ENCODE data around the gene ACO2.
"Not testable (repeated sequence)": the region's sequence is repeated elsewhere in the genome, so short reads cannot be mapped to it uniquely, and the experiment has no call there.

ACO2 gene

DNA sequence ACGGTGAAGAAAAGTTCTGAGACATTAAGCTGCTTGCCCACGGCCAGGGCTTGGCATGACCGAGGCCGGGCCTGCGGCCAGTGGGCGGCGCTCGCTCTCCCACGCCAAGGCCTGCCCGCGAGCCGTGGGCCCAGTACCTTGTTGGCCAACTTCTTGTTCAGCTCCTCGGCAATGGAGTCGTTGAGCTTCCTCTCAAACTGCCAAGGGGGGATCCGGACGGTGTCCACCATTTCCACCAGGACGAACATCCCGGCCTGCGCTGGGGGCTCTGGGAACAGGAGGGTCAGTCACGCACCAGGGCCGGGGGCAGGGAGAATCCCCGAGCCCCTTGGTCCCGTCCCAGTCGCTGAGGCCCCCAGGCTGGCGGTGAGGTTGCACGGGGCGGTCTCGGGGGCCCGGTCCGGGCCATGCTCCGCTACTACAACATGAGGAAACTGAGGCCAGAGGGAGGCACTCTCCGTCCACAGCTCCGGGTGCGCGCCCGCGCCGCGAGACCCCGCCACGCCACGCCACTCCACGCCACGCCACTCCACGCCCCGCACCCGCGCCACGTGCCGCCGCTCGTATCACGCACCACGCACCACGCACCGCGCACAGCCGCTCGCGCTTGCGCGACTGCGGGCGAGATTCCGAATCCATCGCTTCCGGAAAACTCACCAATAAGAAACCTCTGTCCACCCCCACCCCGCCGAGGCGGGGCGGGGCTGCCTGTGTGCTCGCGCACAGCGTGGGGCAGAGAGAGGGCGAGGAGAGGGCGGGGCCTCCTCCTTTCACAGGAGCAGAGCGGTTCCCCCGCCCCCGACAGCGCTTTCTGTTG, 75.1 kb downstream of the ACO2 start, which contains the start of gene POLR3H:
POLR3H (minus strand) TSS at position 617 of the 817 bp plus-strand sequence; CDS start at position 248, 369 bp downstream.
- DNase-seq, result peak; percentile 98

DNA sequence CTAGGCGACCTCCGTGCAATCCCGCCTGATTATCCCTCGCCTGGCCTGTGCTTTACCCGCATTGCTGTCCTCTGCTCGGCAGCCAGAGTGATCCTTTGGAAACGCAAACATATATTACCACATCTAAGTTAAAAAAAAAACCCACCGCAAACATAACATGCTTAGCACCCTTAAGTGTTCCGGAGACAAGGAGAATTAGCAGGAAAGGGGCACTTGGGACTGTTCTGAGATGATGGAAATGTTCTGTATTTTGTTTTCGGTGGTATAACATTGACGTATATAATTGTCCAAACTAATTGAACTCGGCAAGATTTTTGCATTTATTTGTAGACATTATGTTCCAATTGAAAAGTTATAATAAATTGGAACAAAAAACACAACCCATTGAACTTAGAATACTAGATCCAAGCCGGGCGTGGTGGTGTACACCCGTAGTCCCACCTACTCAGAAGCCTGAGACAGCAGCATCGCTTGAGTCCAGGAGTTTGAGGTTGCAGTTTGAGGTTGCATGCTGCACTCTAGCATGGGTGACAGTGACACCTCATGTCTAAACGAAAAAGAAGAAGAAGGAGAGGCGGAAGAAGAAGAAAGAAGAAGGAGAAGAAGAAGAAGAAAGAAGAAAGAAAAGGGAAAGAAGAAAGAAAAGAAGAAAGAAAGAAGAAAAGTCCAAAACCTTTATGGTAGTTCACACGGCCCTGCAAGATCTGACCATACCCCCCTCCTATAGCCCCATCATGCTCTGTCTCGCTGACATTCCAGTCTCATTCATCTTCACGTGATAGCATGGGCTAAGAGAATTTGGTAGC, 76.0 kb downstream of the ACO2 start:
- no peak for DNase-seq

DNA sequence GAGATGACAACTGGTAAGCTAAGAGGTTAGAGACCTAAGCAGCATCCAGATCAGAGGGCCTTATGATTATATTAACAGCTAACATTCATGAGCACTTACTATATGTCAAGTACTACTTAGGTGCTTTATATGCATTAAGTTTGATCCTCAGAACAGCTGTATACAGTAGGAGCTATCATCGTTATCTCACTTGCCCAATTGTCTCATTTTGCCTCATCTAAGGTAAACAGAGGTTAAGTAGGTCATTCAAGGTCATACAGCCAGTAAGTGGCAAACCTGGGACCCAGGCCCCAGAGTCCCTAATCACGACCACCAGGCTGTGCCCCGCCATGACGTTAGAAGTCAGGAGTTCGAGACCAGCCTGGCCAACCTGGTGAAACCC, 79.9 kb downstream of the ACO2 start:
- DNase-seq, result no peak

DNA sequence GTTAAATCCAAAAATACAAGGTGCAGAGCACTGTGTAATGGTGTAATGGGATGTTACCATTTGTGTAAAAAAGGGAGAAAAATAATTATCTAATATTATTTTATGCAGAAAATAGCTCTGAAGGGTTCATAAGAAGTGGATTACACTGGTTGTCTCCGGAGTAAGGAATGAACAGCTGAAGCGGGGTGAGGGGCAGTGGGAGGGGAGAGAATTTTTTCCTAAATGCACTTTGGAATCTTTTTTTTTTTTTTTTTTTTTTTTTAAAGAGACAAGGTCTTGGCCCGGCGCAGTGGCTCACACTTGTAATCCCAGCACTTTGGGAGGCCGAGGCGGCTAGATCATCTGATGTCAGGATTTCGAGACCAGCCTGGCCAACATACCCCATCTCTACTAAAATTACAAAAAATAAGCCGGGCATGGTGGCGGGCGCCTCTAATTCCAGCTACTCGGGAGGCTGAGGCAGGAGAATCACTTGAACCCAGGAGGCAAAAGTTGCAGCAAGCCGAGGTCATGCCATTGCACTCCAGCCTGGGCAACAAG, 82.1 kb downstream of the ACO2 start:
- DNase-seq, result no peak

DNA sequence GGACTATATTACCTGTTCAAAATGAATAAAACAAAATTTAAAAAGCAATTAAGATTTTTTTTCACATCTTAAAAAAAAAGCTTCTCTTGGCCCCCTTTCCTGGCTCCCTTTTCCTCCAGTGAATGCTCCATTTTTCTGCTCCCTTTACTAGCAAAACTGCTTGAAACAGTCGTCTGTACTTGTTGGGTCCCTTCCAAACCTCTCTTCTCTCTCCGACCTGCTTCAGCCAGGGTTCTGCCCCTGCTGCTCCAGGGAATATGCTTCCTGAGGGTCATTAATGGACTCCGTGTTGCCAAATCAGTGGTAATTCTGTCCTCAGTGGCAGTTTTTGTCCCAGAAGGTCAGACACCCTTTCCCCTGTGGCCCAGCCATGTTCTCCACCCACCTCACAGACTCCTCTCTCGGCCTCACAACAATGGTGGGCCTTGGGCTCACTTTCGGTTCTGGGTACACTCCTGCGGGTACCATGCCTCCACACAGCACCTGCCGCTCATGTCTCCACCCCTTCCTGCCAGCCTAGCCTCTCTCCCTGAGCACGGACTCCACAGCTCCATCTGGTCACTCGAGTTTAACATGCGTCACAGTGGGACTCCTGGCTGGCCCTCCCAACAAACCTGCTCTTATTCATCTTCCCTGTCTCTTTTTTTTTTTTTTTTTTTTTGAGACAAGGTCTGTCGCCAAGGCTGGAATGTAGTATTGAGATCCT, 83.1 kb downstream of the ACO2 start:
- DNase-seq, result no peak

DNA sequence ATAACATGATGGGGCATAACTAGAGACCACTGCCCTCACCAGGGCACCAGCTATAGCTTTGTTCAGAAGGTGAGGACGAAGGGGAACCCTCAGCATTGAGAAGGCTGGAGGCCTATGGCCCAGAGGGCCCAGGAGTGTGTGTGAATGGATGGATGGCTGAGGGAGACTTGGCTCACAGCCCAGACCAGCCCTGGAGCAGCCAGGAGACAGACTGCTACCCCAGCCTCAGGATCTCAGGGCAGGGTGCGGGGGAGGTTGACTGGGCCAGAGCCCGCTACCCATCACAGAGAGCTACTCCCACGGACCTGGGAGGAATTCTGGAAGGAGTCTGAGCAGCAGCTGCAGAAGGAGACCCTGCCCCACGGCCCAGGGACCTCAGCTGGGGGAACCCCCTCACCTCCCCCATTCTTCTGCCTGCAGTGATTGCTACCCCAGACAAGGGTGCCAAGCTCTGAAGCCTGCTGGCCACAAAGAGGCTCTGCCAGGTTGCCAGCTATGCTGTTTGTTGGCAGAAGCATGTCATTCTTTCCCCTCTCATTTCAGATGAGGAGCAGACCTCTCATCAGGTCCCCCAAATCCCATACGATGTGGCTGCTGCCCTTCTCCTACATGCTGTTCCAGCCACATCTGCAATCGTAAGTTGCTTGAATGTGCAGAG, 86.5 kb downstream of the ACO2 start:
- no peak for DNase-seq

DNA sequence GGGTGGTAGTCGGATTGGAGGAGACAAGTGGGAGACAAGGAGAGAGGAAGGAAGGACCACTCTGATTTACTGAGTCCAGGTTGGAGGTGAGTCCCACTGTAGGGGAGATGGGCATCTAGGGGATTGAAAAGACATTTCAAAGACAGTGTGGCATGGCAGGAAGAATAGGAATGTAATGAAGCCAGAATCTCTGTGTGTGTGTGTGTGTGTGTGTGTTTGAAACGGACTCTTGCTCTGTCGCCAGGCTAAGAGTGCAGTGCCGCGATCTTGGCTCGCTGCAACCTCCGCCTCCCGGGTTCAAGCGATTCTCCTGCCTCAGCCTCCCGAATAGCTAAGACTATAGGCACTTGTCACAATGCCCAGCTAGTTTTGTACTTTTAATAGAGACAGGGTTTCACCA, 87.6 kb downstream of the ACO2 start:
- no peak for DNase-seq

DNA sequence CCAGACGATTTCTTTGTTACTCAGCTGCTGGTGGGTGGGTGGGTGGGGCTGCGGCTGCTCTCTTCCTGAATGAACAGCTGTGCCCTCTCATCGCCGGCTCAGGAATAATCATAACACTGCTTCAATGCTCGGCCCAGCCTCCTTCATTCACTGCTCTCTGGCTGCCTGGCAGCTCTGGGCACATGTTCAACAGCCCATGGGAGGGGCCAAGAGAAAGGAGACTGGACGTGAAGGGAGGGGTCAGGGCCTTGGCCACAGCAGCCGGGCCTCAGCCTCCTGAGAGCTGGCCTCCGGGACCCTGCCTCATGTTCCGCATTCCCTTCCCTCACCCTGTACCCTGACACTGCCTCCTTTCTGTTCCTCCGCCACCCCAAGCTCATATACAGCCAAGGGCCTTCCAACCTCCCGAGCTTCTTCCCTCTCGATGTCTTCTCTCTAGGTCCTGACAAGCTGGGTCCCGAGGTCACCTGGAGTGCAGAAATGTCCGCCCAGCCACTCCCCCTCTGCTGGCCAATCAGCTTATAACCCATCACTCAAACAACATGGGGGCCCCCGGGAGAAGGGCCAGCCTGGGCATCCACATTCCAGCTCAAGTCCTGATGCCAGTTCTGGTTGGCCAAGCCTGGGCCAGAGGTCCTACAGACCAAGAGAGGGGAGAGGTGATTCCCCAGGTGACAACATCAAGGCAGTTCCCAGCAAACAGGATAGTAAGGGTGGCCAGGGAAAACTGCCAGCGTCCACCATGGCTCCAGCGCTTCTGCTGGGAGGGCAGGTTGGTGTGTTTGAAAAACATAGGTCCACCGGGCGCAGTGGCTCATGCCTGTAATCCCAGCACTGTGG, 88.7 kb downstream of the ACO2 start:
- no peak for DNase-seq

DNA sequence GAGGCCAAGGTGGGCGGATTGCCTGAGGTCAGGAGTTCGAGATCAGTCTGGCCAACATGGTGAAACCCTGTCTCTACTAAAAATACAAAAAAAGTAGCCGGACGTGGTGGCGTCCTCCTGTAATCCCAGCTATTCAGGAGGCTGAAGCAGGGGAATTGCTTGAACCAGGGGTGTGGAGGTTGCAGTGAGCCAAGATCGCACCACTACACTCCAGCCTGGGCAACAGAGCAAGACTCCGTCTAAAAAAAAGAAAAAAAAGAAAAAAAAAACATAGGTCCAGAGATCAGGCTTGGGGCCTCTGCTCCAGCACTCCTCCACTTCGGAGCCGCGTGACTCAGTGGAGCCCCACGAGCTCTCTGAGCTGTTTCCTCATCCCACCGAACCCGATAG, 89.3 kb downstream of the ACO2 start:
- DNase-seq, result not testable (repeated sequence)

DNA sequence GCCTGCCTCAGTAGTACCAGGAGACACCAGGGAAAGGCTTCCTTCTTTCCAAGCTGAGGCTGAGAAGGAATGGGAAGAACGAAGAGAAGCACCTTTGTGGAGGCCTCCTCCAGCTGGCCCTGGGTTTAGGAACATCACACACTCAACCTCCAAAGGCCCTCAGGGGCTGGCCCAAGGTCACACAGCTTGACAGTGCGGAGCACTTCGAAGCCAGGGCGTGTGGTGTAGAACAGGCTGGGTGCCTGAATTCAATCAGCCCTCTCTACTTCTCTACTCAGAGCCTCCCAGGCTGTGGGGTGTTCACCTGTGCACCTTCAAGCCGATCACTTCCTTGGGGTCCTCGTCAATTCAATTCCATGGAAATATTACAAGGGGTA, 91.2 kb downstream of the ACO2 start:
- DNase-seq, result no peak

DNA sequence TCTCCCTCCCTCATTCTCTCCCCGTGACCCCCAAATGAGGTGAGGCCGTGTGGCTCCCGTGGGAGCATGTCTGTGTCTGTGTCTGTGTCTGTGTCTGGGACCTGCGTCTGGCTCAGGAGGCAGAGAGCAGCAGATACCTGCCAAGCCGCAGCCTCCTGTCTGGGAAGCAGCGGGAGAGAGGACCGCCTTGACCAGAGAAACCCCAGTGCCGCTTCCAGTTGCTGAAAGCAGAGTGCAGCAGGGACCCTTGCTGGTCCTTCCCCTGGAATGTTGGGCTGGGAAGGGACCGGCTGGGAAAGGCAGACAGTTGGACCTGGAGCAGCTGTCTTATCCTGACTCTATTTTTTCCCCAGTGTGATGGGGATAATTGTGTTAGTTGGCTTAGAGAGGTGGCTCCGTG, 92.4 kb downstream of the ACO2 start:
- DNase-seq, result no peak

DNA sequence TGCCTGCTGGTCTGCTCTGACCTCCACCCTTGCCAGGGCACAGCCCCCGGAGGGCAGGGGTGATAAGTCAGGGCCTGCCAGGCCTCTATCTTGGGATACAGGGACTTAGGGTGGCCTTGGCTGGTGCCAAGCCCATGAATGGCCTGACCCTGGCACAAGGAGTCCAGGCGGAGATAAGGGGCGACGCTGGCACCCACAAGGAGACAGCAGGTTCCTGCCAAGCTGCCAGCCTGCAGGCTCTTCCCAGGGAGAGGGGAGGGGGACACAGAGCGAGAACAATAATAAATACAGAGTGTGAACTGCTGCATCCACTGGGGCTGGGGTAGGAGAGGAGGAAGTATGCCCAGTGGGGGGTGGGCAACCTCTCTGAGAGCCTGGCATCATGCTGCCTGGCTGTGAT, 92.9 kb downstream of the ACO2 start:
- DNase-seq, result no peak

DNA sequence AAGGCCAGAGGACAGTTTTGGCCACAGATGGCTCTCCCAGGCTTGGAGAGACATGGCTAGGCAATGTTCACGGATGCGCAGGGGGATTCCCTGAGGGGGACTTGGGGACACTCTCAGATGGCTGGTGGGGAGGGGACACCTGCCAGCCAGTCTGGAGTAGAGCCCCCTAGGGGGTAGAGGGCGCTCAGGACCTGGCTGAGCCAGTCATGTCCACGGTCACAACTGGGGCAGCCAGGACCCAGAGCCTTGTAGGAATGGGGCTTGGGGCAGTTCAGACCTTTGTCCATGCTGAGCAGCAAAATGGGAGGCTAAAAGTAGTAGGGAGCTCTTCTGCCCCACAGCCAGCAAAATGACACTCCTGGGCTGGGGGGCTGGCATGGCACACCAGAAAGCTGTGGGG, 93.5 kb downstream of the ACO2 start:
- no peak for DNase-seq

DNA sequence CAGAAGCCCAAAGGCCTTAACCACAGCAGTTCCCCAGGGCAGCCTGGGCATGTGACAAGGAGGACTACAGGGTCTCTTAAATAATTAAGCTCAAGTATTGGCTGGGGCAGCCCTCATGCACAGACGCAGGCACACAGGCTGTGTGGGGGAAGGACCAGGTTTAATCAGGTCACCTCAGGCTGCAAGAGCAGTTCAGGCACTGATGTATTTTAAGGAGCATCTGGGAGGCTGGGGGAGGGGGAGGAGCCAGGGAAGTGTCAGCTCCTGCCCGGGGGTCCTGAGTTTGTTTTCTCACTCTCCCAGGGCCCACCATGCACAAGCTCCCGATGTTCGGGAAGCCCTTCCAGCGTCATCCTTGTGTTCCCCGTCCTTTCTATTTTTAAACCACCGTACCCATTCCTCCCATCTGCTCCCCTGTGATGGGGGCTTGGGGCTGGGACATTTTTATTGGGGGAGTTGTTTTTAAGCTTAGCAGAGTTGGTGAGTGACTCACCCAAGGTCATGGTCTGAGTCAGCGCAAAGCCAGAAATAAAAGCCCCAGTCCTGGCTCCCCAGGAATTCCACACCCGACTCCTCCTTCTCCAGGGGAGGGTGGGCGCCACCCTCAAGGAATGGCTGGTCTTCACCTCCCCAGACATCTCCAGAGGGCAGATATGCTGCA, 94.3 kb downstream of the ACO2 start:
- no peak for DNase-seq

DNA sequence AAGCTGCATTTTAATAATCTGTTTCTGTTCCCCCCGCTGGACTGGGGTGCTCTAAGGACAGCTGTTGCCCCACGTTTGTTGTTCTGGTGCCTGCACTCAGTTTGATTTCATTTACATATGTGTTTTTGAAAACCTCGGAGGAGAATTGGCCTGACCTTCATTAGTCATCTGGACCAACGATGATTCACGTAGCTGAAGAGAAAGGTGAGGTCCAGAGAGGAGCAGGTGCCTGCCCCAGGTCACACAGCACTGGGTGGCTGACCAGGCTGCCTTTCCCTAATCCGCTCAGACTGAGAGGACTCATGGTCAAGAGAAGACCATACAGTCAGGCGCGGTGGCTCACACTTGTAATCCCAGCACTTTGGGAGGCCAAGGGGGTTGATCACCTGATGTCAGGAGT, 95.6 kb downstream of the ACO2 start:
- DNase-seq, result no peak

DNA sequence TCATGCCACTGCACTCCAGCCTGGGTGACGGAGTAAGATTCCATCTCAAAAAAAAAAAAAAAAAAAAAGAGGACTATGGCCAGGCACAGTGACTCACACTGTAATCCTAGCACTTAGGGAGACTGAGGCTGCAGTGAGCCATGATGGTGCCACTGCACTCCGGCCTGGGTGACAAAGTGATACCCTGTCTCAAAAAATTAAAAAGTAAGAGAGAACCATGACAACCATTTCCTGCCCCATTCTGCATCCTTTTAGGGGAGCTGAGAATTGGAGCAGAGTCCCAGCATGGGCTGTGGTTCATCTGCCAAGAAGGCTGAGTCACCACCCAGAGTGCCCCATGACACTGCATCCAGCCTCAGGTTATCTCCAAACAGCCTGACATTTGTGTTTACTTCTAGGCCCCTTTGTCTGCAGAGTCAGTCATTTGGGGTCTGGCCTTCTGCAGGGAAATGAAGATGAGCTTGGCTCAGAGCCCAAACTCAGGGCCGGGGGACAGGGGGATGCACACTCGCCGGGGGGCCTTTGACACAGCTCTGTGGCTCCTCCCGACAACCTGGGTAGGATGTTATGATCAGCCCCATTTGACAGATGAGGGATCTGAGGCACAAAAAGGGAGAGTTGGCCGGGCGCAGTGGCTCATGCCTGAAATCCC, 96.6 kb downstream of the ACO2 start:
- no peak for DNase-seq

DNA sequence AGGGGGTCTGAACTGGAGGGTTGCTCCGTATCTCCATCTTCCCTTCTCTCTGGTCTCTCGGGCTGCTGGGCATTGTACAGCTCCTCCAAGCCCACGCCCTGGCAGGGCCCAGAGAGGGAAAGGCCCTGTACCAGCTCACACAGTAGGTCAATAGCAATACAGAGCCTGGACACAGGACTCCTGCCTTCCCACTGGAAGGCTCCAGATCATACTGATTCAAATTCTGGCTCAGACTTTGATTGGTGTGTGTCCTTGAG, 98.5 kb downstream of the ACO2 start:
- DNase-seq, result no peak

DNA sequence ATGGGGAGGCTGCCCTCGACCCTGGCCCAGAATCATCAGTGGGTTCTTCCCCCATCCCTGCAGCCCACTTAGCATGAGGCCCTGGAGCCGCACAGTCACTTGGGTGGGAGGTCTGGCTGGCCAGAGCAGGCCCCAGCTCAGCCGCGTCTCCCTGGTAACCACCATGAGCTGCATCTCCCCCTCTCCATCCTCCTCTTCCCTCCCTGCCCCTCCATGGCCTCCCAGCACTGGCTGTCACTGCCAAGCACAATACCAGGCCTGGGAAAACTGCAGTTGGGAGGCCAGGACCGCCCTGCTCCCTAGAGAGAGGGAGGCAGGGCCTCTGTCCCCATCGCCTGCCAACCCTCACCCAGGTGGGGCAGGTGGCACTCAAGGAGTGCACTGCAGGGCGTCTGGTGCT, 99.9 kb downstream of the ACO2 start:
- DNase-seq, result no peak

DNA sequence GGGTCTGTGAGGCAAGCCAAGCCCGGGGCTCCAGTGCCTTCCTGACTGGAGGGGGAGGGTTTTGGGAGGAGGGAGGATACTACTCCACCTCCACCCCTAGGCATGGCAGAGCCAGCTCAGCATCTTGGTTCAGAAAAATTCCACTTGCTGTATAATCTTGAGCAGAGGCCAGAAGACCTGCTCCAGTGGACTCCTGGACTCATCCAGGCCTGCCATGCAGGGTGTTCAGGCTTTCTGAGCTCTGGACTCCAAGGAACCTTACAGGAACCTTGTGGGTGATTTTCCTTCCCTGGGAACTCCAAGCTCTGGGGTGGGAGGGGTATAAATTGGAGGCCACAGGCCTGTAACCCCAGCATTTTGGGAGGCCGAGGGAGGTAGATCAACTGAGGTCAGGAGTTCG, 101.3 kb downstream of the ACO2 start:
- DNase-seq, result no peak

DNA sequence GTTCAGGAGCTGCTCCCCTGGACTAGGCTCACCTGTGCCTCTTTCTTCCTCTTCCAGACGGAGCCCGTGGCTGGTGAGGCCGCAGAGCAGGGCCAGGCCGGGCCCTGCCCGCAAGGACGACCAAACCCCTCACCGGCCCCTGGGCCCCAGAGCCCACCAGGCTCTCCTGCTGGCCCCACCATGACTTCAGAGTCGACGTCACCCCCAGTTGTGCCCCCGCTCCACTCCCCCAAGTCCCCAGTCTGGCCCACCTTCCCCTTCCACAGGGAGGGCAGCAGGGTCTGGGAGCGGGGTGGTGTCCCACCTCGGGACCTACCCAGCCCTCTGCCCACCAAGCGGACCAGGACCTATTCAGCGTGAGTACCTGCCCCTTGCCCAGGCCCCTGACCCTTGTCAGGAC, 102.9 kb downstream of the ACO2 start:
- no peak for DNase-seq

DNA sequence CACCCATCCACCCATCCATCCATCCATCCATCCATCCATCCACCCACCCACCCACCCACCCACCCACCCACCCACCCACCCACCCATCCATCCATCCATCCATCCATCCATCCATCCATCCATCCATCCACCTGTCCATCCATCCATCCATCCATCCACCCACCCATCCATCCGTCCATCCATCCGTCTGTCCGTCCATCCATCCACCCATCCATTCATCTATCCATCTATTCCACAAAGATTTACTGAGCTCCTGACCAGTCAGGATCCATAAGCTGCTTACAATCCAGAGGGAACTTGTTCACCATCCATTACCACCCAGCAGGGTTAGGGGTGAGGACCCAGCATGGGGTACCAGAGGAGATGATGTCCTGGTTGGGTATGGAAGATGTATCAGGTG, 103.4 kb downstream of the ACO2 start:
- not testable (repeated sequence) for DNase-seq

All from CD4-positive, alpha-beta T cell treated with Interferon gamma for 1 hour (primary cell).